Endothelial cell (in vitro differentiated cells): Measurements from ENCODE around the gene GNAQ. TPM values are rescaled to one million over a fixed set of nuclear protein-coding genes. Genes with fewer than 3 reads are reported as not detected.

ENCODE experiments used
- DNase-seq: peaks from one replicate; pipeline ENCODE4 v3.0.0; 2021; ENCODE audit warnings: low spot score
- H3K27ac Mint-ChIP-seq: one replicate; pipeline ENCODE4 v1.8.0; 2021; ENCODE audit warnings: mixed read lengths, inconsistent platforms; ENCODE audit not compliant: unreplicated experiment
- H3K27me3 Mint-ChIP-seq: one replicate; pipeline ENCODE4 v1.8.0; 2021; ENCODE audit warnings: mild to moderate bottlenecking, moderate library complexity, mixed read lengths, inconsistent platforms; ENCODE audit not compliant: unreplicated experiment
- H3K36me3 Mint-ChIP-seq: one replicate; pipeline ENCODE4 v1.8.0; 2021; ENCODE audit warnings: mild to moderate bottlenecking, low read depth, mixed read lengths, inconsistent platforms; ENCODE audit not compliant: unreplicated experiment
- H3K4me1 Mint-ChIP-seq: one replicate; pipeline ENCODE4 v1.8.0; 2021; ENCODE audit warnings: mild to moderate bottlenecking, mixed read lengths, inconsistent platforms; ENCODE audit not compliant: unreplicated experiment
- H3K4me3 Mint-ChIP-seq: one replicate; pipeline ENCODE4 v1.8.0; 2021; ENCODE audit warnings: mild to moderate bottlenecking, mixed read lengths, inconsistent platforms; ENCODE audit not compliant: unreplicated experiment
- H3K9me3 Mint-ChIP-seq: one replicate; pipeline ENCODE4 v1.8.0; 2021; ENCODE audit warnings: mixed read lengths, inconsistent platforms; ENCODE audit not compliant: unreplicated experiment
- CTCF ChIP-seq: fragments of 200-600 bp; sonication (generic); IDR thresholded peaks from one replicate; pipeline ENCODE4 v1.5.0; 2021; ENCODE audit warnings: antibody characterized with exemption; ENCODE audit not compliant: unreplicated experiment
- total RNA-seq: library from RNA; stranded (reverse); fragmentation: NEBNext Ultra II Directional; extraction: Animal tissue kit (Norgen Biotek cat#: 25700); gene quantifications from one replicate; pipeline ENCODE4 v1.2.1, GENCODE V29; 2021; ENCODE audit not compliant: unreplicated experiment

GNAQ gene
- total RNA-seq, 1 donor from 2014 or later = 94.6 TPM

- no peak overlapping the region for H3K4me3 Mint-ChIP-seq
- TF ChIP-seq CTCF = no peak
- no peaks in the 10 kb centered on the region for H3K9me3 Mint-ChIP-seq
- H3K27ac Mint-ChIP-seq = no peak overlapping the region
- no peaks in the 10 kb centered on the region for H3K36me3 Mint-ChIP-seq
- peaks cover 33% of the 10 kb centered on the region for H3K4me1 Mint-ChIP-seq
- no peaks in the 10 kb centered on the region for H3K27me3 Mint-ChIP-seq
- DNase-seq = no peak
Observed at GRCh38 chr9:77964258-77964657, 67.4 kb downstream of the GNAQ start.

GRCh38 chr9:77961541-77961940, 70.1 kb downstream of the GNAQ start:
- H3K27ac Mint-ChIP-seq = peak overlapping the region; percentile 64
- peaks cover 34% of the 10 kb centered on the region for H3K4me1 Mint-ChIP-seq
- no peak for TF ChIP-seq CTCF
- no peaks in the 10 kb centered on the region for H3K9me3 Mint-ChIP-seq
- no peak for DNase-seq
- no peak overlapping the region for H3K4me3 Mint-ChIP-seq
- no peaks in the 10 kb centered on the region for H3K27me3 Mint-ChIP-seq
- no peaks in the 10 kb centered on the region for H3K36me3 Mint-ChIP-seq

- H3K4me1 Mint-ChIP-seq = peaks cover 40% of the 10 kb centered on the region
- no peak overlapping the region for H3K4me3 Mint-ChIP-seq
- H3K27me3 Mint-ChIP-seq = no peaks in the 10 kb centered on the region
- no peak overlapping the region for H3K27ac Mint-ChIP-seq
- no peaks in the 10 kb centered on the region for H3K36me3 Mint-ChIP-seq
- DNase-seq = no peak
- no peak for TF ChIP-seq CTCF
- H3K9me3 Mint-ChIP-seq = no peaks in the 10 kb centered on the region
Observed at GRCh38 chr9:77960356-77961153, 71.1 kb downstream of the GNAQ start.

- DNase-seq = no peak
- no peaks in the 10 kb centered on the region for H3K9me3 Mint-ChIP-seq
- TF ChIP-seq CTCF = no peak
- no peaks in the 10 kb centered on the region for H3K27me3 Mint-ChIP-seq
- H3K27ac Mint-ChIP-seq = no peak overlapping the region
- no peaks in the 10 kb centered on the region for H3K36me3 Mint-ChIP-seq
- H3K4me3 Mint-ChIP-seq = no peak overlapping the region
- H3K4me1 Mint-ChIP-seq = peaks cover 40% of the 10 kb centered on the region
Observed at GRCh38 chr9:77959803-77960202, 71.8 kb downstream of the GNAQ start.

- Mint-ChIP-seq H3K27me3 (no peaks in the 10 kb centered on the region), H3K9me3 (no peaks in the 10 kb centered on the region), H3K27ac (peak overlapping the region; percentile 28), H3K36me3 (no peaks in the 10 kb centered on the region), H3K4me3 (no peak overlapping the region), H3K4me1 (peaks cover 42% of the 10 kb centered on the region)
- DNase-seq = no peak
- TF ChIP-seq CTCF = no peak
Observed at GRCh38 chr9:77957652-77958051, 74.0 kb downstream of the GNAQ start.
